Activated CD8-positive, alpha-beta T cell treated with anti-CD3 and anti-CD28 coated beads, Interleukin-2, amount 10 ng/mL, durations not matched to agents 7 days and 5 days (primary cell): Measurements from ENCODE around the gene SPATS2L. TPM values are rescaled to one million over a fixed set of nuclear protein-coding genes. Genes with fewer than 3 reads are reported as not detected.

Source experiments
- ATAC-seq: fragments of 150-1000 bp; cut with Tn5 transposase; one replicate; pipeline ENCODE4 v1.10.0; 2021; ENCODE audit warnings: moderate library complexity
- CTCF ChIA-PET: fragments of 350-600 bp; sonication (Branson Sonifier 250); formaldehyde crosslinking; loops from one replicate; lab custom pipeline; 2021; ENCODE audit warnings: antibody characterized with exemption; lab: Charles Lee
- POLR2A ChIA-PET: fragments of 350-600 bp; sonication (Branson Sonifier 250); formaldehyde crosslinking; loops from one replicate; lab custom pipeline; 2021; ENCODE audit warnings: antibody characterized with exemption; lab: Charles Lee
- DNase-seq: peaks from one replicate; pipeline ENCODE4 v3.0.0-alpha.2; 2020
- H3K27ac Mint-ChIP-seq: one replicate; pipeline ENCODE4 v1.8.0; 2021; ENCODE audit warnings: mild to moderate bottlenecking, mixed read lengths
- H3K27me3 Mint-ChIP-seq: one replicate; pipeline ENCODE4 v1.8.0; 2021; ENCODE audit warnings: low read depth, mixed read lengths
- H3K36me3 Mint-ChIP-seq: one replicate; pipeline ENCODE4 v1.8.0; 2021; ENCODE audit warnings: low read depth, mixed read lengths
- H3K4me1 Mint-ChIP-seq: one replicate; pipeline ENCODE4 v1.8.0; 2021; ENCODE audit warnings: low read depth, mixed read lengths
- H3K4me3 Mint-ChIP-seq: one replicate; pipeline ENCODE4 v1.8.0; 2021; ENCODE audit warnings: mild to moderate bottlenecking, mixed read lengths
- H3K9me3 Mint-ChIP-seq: one replicate; pipeline ENCODE4 v1.8.0; 2022; ENCODE audit warnings: mixed read lengths; ENCODE audit not compliant: insufficient read depth
- total RNA-seq, 2 experiments: library from RNA; stranded (reverse); gene quantifications; one replicate each; pipeline ENCODE4 v1.2.3, GENCODE V29; 2021

The SPATS2L gene, protein sequence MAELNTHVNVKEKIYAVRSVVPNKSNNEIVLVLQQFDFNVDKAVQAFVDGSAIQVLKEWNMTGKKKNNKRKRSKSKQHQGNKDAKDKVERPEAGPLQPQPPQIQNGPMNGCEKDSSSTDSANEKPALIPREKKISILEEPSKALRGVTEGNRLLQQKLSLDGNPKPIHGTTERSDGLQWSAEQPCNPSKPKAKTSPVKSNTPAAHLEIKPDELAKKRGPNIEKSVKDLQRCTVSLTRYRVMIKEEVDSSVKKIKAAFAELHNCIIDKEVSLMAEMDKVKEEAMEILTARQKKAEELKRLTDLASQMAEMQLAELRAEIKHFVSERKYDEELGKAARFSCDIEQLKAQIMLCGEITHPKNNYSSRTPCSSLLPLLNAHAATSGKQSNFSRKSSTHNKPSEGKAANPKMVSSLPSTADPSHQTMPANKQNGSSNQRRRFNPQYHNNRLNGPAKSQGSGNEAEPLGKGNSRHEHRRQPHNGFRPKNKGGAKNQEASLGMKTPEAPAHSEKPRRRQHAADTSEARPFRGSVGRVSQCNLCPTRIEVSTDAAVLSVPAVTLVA
- total RNA-seq: 10 to 100 TPM; 45.5 to 46.5 TPM

DNA sequence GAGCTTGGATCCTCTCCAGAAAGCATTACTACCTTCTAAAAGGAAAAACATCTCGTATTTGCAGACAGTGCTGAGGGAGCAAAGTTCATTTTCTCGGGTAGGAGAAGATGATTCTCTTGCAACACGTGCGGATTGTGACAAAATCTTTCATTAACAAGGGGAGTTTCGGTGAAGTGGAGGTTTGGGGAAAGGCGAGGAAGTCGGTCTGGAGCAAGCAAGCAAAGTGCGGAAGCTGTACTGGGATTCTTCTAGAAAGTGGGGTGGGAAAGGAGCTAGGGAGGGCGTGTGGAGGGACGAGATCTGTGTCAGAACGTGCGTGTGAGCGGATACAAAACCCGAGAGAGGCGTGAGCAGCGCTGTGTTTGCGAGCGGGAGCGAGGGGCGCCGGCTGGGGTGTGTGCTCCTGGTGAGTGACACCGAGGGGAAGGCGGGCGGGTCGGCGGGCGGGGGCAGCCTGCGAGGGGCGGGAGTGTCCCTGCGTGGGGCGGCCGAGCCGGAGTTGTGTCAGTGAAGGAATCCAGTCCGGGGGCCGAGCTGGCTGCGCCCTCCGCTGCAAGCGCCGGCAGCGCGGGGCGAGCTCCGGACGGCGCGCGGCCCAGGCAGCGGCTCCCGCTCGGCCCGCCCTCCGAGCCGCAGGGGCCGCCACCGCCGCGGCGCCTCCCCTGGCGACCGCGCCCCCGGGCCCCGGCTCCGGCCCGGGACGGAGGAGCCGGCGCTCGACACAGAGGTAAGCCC lies at the start of gene SPATS2L:
TSS of gene SPATS2L (plus strand) at position 498 of the 735 bp plus-strand sequence. CDS start 82,552 bp downstream, outside the sequence.
- peaks cover 44% of the 10 kb centered on the region for H3K27me3 Mint-ChIP-seq
- no peaks in the 10 kb centered on the region for H3K9me3 Mint-ChIP-seq
- H3K36me3 Mint-ChIP-seq: peaks cover 5% of the 10 kb centered on the region
- H3K4me1 Mint-ChIP-seq: peaks cover 26% of the 10 kb centered on the region
- DNase-seq: peak; percentile 76
- H3K4me3 Mint-ChIP-seq: peak within 1 kb of the TSS; percentile 79
- ChIA-PET POLR2A (interaction anchor here (0.5 to 1.1 kb wide), 3 partner anchors 86 to 505 kb away, joined by 3 to 4 read pairs (median 3); partner anchors contain the start of gene BZW1), CTCF (interaction anchor here (1.0 to 1.5 kb wide), 4 partner anchors 100 to 178 kb away, joined by 3 to 5 read pairs (median 4); no protein-coding TSS in a partner anchor)
- peak within 1 kb of the TSS; percentile 82 for H3K27ac Mint-ChIP-seq
- peak; percentile 79 for ATAC-seq

DNA sequence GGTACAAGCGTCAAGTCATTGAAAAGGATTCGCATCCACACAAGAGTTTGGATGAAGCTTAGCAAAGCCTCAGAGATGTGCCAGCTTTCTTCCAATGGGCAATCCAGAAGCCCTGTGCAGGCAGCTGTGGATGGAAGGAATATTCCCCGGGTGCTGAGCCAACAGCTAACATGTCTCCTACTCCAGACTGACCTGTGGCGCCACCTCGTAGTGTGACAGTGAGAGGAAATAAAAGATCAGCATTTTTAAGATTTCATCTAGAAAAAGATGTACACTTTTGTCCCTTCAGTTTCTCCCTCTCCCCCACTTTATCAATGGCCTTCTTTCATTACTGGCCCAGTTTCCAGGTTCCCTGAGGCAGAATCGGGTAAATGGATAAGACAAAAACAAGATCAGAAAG lies 48.9 kb upstream of the SPATS2L start:
- no peak for DNase-seq
- Mint-ChIP-seq H3K27me3 (peaks cover 14% of the 10 kb centered on the region), H3K4me3 (no peak overlapping the region), H3K9me3 (no peaks in the 10 kb centered on the region), H3K4me1 (no peaks in the 10 kb centered on the region), H3K27ac (no peak overlapping the region), H3K36me3 (no peaks in the 10 kb centered on the region)
- ChIA-PET POLR2A (no interaction called here), CTCF (no interaction called here)
- ATAC-seq: no peak

DNA sequence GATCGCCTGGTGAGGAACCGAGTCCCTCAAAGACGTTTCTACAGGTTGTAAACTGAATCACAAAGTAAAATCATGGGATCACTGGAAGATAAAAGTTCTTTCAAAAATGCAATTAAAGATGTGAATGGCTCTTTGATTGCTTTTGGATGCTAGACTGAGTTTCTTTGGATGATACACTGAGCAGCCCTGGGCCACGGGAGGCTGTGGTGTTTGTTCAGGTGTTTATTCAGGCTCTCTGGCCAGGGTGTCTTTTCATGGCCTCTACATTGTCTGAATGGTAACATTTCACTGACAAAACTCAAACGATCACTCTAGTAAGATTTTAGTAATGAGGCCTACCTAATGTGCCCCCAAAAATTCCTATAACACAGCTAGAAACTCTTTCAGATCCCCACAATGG lies 48.4 kb upstream of the SPATS2L start:
- Mint-ChIP-seq H3K27me3 (peaks cover 11% of the 10 kb centered on the region), H3K27ac (no peak overlapping the region), H3K4me1 (no peaks in the 10 kb centered on the region), H3K36me3 (no peaks in the 10 kb centered on the region), H3K9me3 (no peaks in the 10 kb centered on the region), H3K4me3 (no peak overlapping the region)
- DNase-seq (no peak), ATAC-seq (no peak)
- ChIA-PET POLR2A (no interaction called here), CTCF (no interaction called here)

DNA sequence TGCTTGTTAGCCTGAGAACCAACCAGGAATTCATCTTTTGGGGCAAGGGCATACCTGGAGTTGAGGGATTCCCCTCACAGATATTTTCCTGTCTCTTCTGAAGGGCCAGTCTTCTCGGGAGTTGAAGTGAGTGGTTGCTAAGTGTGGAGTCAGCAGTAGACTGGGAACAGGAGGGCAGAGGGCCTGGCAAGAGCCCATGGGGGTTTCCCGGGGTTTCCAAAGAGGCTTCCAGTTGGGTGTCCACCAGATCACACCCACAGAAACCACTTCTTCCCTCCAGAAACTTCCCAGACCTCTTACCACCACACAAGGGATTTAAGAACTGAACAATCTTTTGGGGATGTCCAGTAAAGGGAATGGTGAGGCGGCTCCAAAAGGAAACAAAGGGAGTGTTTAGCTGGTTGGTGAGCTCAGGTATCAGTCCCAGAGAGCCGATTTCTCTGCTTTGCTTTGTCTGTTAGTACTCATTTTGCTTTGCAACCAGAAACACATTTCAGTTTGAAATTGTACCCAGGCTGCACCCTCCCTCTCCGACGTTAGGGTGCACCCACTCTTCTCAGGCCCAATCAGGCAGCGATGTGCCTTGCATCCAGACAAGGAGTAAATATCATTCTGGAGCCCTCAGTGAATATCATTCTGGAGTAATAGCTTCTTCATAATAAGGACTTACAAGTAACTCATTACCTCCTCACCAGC lies 47.5 kb upstream of the SPATS2L start:
- Mint-ChIP-seq H3K9me3 (no peaks in the 10 kb centered on the region), H3K4me3 (no peak overlapping the region), H3K36me3 (no peaks in the 10 kb centered on the region), H3K4me1 (no peaks in the 10 kb centered on the region), H3K27me3 (peaks cover 11% of the 10 kb centered on the region), H3K27ac (no peak overlapping the region)
- no peak for ATAC-seq
- ChIA-PET POLR2A (no interaction called here), CTCF (no interaction called here)
- no peak for DNase-seq

DNA sequence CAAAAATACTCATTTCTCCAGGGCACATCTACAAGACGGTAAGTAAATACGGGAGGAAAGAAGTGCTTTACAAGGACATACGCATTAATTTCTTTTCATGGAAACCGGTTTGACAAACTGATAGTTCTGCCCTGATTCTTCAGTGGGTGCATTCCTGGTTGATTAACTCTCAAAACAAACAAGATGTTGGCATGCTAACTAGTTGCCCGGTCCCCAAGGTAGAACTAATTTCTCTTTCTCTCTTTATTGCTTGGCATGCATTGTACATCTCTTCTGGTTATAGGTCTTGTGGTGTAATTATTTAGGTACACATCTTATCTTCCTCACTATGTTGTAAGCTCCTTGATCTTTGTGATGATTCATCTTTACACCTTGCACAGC lies 46.9 kb upstream of the SPATS2L start:
- no peak overlapping the region for H3K4me3 Mint-ChIP-seq

DNA sequence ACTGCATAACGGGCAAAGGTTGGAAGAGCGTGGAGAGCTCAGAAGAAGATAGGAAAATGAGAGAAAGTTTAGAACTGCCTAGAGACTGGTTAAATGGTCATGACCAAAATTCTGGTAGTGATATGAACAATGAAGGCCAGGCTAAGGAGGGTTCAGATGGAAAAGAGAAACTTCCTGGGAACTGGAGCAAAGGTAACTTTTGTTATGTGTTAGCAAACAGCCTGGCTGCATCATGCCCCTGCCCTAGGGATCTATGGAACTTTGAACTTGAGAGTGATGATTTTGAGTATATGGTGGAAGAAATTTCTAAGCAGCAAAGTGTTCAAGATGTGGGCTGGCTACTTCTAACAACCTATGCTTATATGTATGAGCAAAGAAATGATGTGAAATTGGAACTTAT lies 44.4 kb upstream of the SPATS2L start:
- H3K4me1 Mint-ChIP-seq: no peaks in the 10 kb centered on the region
- no peaks in the 10 kb centered on the region for H3K36me3 Mint-ChIP-seq
- DNase-seq: no peak
- CTCF ChIA-PET: no interaction called here
- H3K27me3 Mint-ChIP-seq: peaks cover 13% of the 10 kb centered on the region
- no peak overlapping the region for H3K4me3 Mint-ChIP-seq
- H3K9me3 Mint-ChIP-seq: no peaks in the 10 kb centered on the region
- POLR2A ChIA-PET: no interaction called here
- H3K27ac Mint-ChIP-seq: no peak overlapping the region
- ATAC-seq: no peak

More for the DNA sequence above, 46.9 kb upstream of the SPATS2L start:
- CTCF ChIA-PET: no interaction called here
- H3K27ac Mint-ChIP-seq: no peak overlapping the region
- H3K36me3 Mint-ChIP-seq: no peaks in the 10 kb centered on the region
- POLR2A ChIA-PET: interaction anchor here (0.6 kb wide), 1 partner anchor 32 kb away, joined by 4 read pairs; no protein-coding TSS in a partner anchor
- no peaks in the 10 kb centered on the region for H3K9me3 Mint-ChIP-seq
- H3K27me3 Mint-ChIP-seq: peaks cover 11% of the 10 kb centered on the region
- no peaks in the 10 kb centered on the region for H3K4me1 Mint-ChIP-seq
- DNase-seq: no peak
- no peak for ATAC-seq

DNA sequence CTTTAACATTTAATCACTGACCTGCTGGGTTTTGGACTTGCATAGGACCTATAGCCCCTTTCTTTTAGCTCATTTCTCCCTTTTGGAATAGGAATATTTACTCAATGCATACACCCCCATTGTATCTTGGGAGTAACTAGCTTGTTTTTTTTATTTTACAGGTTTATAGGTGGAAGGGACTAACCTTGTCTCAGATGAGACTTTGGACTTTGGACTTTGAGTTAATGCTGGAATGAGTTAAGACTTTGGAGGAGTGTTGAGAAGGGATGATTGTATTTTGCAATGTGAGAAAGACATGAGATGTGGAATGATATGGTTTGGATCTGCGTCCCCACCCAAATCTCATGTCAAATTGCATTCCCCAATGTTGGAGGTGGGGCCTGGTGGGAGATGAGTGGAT lies 43.2 kb upstream of the SPATS2L start:
- ChIA-PET CTCF (no interaction called here), POLR2A (no interaction called here)
- no peaks in the 10 kb centered on the region for H3K9me3 Mint-ChIP-seq
- no peaks in the 10 kb centered on the region for H3K4me1 Mint-ChIP-seq
- H3K36me3 Mint-ChIP-seq: no peaks in the 10 kb centered on the region
- no peak for ATAC-seq
- H3K4me3 Mint-ChIP-seq: no peak overlapping the region
- no peak for DNase-seq
- no peak overlapping the region for H3K27ac Mint-ChIP-seq
- peaks cover 13% of the 10 kb centered on the region for H3K27me3 Mint-ChIP-seq

DNA sequence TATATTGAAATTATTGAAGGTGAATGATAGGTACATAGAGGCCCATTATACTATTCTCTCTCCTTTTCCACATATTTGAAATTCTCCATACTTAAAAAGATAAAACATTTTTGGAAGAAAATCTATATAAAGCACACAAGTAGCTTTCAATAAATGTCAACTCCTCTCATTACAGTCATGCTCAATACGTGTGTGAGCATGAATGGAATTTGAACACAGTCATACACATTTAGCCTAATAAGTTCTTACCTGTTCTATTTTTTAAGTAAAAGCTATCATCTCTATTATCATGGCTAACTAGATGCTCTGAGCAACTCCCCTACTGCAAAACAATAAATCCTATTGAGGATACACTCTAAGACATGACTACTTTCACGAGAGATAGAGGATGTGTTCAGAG lies 41.9 kb upstream of the SPATS2L start:
- DNase-seq (no peak), ATAC-seq (no peak)
- peaks cover 13% of the 10 kb centered on the region for H3K27me3 Mint-ChIP-seq
- no peak overlapping the region for H3K27ac Mint-ChIP-seq
- ChIA-PET POLR2A (no interaction called here), CTCF (no interaction called here)
- no peaks in the 10 kb centered on the region for H3K9me3 Mint-ChIP-seq
- H3K36me3 Mint-ChIP-seq: no peaks in the 10 kb centered on the region
- no peaks in the 10 kb centered on the region for H3K4me1 Mint-ChIP-seq
- H3K4me3 Mint-ChIP-seq: no peak overlapping the region

DNA sequence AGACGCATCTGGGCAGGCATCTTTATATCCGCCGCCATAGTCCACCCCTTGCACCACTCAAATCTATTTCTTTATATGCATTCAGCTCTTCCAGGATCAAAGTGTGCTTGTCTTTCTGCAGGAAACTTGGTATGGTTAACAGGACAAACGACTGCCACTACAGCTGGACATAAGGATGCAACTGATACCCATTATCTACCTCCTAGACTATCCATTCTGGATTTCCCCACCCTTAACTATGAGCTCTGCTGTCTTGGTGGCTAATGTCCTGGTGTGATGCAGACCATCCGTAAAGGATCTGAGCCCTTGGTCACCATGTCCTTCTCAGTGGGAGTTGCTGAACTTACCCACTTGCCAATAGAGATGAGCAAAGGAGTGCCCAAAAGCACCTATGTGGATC lies 40.1 kb upstream of the SPATS2L start:
- no peak overlapping the region for H3K4me3 Mint-ChIP-seq
- ChIA-PET POLR2A (no interaction called here), CTCF (no interaction called here)
- peaks cover 14% of the 10 kb centered on the region for H3K27me3 Mint-ChIP-seq
- H3K36me3 Mint-ChIP-seq: no peaks in the 10 kb centered on the region
- H3K27ac Mint-ChIP-seq: no peak overlapping the region
- no peaks in the 10 kb centered on the region for H3K9me3 Mint-ChIP-seq
- no peaks in the 10 kb centered on the region for H3K4me1 Mint-ChIP-seq
- no peak for ATAC-seq
- DNase-seq: no peak

DNA sequence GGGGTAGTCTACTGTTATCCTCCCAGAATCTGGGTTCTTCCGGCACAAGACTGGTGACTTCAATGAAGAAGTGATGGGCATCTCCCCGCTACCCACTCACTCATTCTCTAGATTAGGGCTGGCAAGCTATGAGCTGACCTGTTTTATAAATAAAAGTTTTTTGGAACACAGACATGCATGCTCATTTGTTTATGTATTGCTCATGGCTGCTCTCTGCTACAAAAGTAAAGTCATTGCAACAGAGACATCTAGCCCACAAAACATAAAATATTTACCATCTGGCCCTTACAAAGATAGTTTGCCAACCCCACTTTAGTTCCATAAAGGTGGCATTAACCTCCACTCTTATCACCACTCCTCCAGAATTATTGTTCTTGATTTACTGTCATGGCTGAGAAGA lies 39.1 kb upstream of the SPATS2L start:
- Mint-ChIP-seq H3K4me3 (no peak overlapping the region), H3K36me3 (no peaks in the 10 kb centered on the region), H3K4me1 (no peaks in the 10 kb centered on the region), H3K9me3 (no peaks in the 10 kb centered on the region), H3K27ac (no peak overlapping the region), H3K27me3 (peaks cover 14% of the 10 kb centered on the region)
- CTCF ChIA-PET: no interaction called here
- POLR2A ChIA-PET: no interaction called here
- no peak for DNase-seq
- no peak for ATAC-seq

DNA sequence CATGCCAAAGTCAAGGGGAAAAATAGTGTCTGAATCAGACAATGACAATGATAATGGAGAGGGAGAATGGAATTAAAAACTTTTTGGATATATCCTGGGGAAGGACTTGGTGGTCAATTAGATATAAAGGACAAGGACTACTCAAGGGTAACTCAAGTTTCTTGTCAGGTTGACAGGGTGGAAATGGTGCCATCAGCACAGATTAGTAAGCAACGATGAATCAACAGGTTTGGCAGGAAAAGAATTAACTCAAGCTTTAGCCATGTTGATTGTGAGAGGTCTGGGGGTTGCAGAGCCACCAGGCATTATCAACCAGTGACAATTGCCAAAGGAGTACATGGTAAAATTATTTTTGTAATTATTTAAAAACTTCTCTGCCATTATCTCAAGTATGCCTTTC lies 35.8 kb upstream of the SPATS2L start:
- H3K4me1 Mint-ChIP-seq: no peaks in the 10 kb centered on the region
- no peak for ATAC-seq
- peaks cover 14% of the 10 kb centered on the region for H3K27me3 Mint-ChIP-seq
- ChIA-PET POLR2A (no interaction called here), CTCF (no interaction called here)
- H3K4me3 Mint-ChIP-seq: no peak overlapping the region
- no peaks in the 10 kb centered on the region for H3K36me3 Mint-ChIP-seq
- DNase-seq: no peak
- H3K9me3 Mint-ChIP-seq: no peaks in the 10 kb centered on the region
- no peak overlapping the region for H3K27ac Mint-ChIP-seq
